Measurements from ENCODE around the gene P2RX1.

Gene P2RX1

DNA sequence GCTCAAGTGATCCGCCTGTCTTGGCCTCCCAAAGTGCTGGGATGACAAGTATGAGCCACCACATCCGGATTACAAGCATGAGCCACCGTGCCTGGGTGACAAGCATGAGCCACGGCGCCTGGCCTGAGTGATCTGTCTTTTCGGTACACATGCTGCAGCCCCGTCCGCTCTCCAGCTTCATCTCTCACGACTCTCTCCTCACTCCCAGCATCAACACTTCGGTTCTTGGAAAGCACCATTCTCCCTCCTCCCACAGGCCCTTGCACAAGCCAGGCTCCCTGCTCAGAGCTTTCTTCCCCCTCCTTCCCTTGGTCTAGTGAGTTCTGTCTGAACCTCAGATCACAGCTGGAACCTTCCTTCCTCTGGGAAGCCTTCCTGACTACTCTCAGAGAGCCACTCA is 63.7 kb downstream of the P2RX1 start:
- no peaks in the 10 kb centered on the region for H3K27me3 ChIP-seq
- H3K9me3 ChIP-seq, result no peaks in the 10 kb centered on the region
- TF ChIP-seq, protein P1, sequence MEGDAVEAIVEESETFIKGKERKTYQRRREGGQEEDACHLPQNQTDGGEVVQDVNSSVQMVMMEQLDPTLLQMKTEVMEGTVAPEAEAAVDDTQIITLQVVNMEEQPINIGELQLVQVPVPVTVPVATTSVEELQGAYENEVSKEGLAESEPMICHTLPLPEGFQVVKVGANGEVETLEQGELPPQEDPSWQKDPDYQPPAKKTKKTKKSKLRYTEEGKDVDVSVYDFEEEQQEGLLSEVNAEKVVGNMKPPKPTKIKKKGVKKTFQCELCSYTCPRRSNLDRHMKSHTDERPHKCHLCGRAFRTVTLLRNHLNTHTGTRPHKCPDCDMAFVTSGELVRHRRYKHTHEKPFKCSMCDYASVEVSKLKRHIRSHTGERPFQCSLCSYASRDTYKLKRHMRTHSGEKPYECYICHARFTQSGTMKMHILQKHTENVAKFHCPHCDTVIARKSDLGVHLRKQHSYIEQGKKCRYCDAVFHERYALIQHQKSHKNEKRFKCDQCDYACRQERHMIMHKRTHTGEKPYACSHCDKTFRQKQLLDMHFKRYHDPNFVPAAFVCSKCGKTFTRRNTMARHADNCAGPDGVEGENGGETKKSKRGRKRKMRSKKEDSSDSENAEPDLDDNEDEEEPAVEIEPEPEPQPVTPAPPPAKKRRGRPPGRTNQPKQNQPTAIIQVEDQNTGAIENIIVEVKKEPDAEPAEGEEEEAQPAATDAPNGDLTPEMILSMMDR (IDR thresholded peaks at IDR 0.05), result no peak
- H3K27ac ChIP-seq, result no peak overlapping the region
- H3K4me1 ChIP-seq (ENCODE audit: control insufficient read depth in 1 of 2, insufficient read depth in 1 of 2, low read depth in 1 of 2, low read length in 1 of 2), result no peaks in the 10 kb centered on the region
- no peak overlapping the region for H3K4me3 ChIP-seq (ENCODE audit: low read depth in 1 of 2, low read length in 1 of 2)
- H3K36me3 ChIP-seq, result no peaks in the 10 kb centered on the region

DNA sequence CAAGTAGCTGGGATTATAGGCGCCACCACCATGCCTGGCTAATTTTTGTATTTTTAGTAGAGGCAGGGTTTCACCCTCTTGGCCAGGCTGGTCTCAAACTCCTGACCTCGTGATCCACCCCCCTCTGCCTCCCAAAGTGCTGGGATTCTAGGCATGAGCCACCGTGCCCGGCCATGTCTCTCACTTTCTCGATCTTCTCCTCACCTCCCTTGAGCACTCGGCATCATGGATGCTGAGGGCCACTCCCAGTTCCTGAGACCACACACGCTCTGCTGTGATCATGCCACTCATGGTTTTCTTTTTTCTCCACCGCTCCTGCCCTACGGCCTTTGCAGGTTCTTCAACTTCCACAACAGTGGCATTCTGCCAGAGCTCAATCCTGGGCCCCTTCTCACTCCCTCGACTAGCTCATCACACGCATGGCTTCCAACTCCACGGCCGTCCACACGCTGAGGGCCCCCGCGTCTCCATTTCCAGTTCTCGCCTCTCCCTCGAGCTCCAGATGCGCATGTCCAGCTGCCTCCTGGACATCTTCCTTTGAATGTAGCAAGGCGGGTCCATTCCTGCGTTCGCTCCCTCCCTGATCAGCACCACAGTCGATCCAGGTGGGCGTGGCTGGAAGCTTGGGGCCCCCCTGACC is 64.7 kb downstream of the P2RX1 start:
- TF ChIP-seq, protein P1 (IDR thresholded peaks at IDR 0.05), result no peak
- H3K4me1 ChIP-seq (ENCODE audit: control insufficient read depth in 1 of 2, insufficient read depth in 1 of 2, low read depth in 1 of 2, low read length in 1 of 2), result peaks cover 0 to under 1% of the 10 kb centered on the region in 2 experiments
- H3K27ac ChIP-seq, result no peak overlapping the region
- no peaks in the 10 kb centered on the region for H3K27me3 ChIP-seq
- no peaks in the 10 kb centered on the region for H3K36me3 ChIP-seq
- H3K4me3 ChIP-seq (ENCODE audit: low read depth in 1 of 2, low read length in 1 of 2), result no peak overlapping the region
- H3K9me3 ChIP-seq, result no peaks in the 10 kb centered on the region

DNA sequence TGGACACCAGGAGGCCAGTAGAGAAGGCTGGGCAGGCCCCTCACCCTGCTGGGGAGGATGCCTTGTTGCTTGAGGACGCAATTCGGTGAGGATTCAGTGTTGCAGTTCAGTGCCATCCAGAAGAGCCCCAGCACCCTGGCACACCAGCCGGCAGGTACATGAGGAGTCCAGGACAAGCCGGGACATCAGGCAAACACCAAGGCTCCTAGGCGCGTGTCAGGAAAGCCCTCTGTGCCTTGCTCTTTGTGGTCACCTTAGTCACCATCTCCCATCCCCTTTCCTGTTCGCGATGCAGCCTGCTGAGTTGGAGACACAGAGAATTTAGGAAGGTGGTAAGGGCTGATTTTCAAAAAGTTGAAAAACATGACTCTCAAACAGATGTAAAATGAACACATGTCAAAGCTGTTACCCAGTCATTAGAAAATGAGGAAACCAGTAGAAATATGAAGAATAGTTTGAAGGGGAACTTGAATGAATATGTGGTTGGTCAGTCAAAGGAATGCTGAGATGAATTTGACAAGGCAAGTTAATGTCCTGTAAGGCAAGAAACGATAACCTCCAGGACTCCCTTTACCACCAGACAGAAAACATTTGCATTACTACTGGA is 67.9 kb downstream of the P2RX1 start:
- Histone ChIP-seq H3K4me1 (ENCODE audit: control insufficient read depth in 1 of 2, insufficient read depth in 1 of 2, low read depth in 1 of 2, low read length in 1 of 2) (peaks cover 25% of the 10 kb centered on the region in 2 experiments), H3K36me3 (no peaks in the 10 kb centered on the region), H3K4me3 (ENCODE audit: low read depth in 1 of 2, low read length in 1 of 2) (no peak overlapping the region), H3K27me3 (no peaks in the 10 kb centered on the region), H3K27ac (no peak overlapping the region), H3K9me3 (no peaks in the 10 kb centered on the region)
- TF ChIP-seq, protein P1 (IDR thresholded peaks at IDR 0.05), result no peak

DNA sequence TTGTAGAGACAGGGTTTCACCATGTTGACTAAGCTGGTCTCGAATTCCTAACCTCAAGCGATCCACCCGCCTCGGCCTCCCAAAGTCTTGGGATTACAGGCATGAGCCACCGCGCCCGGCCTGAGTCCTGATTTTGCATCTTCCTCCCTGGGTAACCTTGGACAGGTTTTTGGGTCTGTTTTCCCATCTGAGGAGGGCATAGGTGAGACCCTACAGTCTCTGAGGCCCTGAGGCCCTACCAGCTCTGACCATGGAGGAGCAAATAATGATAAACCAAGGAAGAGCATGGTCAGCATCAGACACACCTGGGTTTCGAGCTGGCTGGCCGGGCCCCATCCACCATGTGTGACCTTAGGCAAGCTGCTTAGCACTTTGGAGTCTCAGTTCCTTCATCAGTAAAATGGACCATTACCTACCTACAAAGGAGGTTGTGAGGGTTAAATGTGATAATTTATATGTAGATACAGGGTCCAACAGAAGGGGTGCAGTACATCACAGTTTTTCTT is 69.0 kb downstream of the P2RX1 start:
- H3K9me3 ChIP-seq, result no peaks in the 10 kb centered on the region
- H3K36me3 ChIP-seq, result peaks cover 6% of the 10 kb centered on the region
- H3K27ac ChIP-seq, result no peak overlapping the region
- TF ChIP-seq, protein P1 (IDR thresholded peaks at IDR 0.05), result no peak
- H3K4me1 ChIP-seq (ENCODE audit: control insufficient read depth in 1 of 2, insufficient read depth in 1 of 2, low read depth in 1 of 2, low read length in 1 of 2), result peaks cover 25 to 27% of the 10 kb centered on the region in 2 experiments
- H3K4me3 ChIP-seq (ENCODE audit: low read depth in 1 of 2, low read length in 1 of 2), result no peak overlapping the region
- no peaks in the 10 kb centered on the region for H3K27me3 ChIP-seq

Measured in neutrophil (primary cell).